Mucosa of descending colon (tissue), 3 donors: ENCODE data around the gene IP6K3. TPM values are rescaled to one million over a fixed set of nuclear protein-coding genes. Genes with fewer than 3 reads are reported as not detected.
A peak's percentile ranks its signal among the peaks of the same experiment; 100 is the strongest.

ENCODE experiments used
- ATAC-seq: fragments of 200-7000 bp; cut with Tn5 transposase; one replicate; pipeline ENCODE4 v1.9.1; 2020; ENCODE audit warnings: mild to moderate bottlenecking, moderate library complexity
- DNase-seq, 3 donors: peaks; one replicate each; pipeline ENCODE4 v3.0.0-alpha.2; 2020
- H3K36me3 ChIP-seq: fragments of 200-600 bp; one replicate; pipeline ENCODE4 v1.8.0; 2021; ENCODE audit warnings: low read depth, mild to moderate bottlenecking
- H3K4me1 ChIP-seq: fragments of 200-600 bp; one replicate; pipeline ENCODE4 v1.8.0; 2021; ENCODE audit warnings: low read depth, mild to moderate bottlenecking
- H3K4me3 ChIP-seq: fragments of 200-600 bp; one replicate; pipeline ENCODE4 v1.8.0; 2021; ENCODE audit warnings: mild to moderate bottlenecking
- H3K9me3 ChIP-seq: fragments of 200-600 bp; one replicate; pipeline ENCODE4 v1.8.0; 2021; ENCODE audit warnings: mild to moderate bottlenecking
- intact Hi-C, 2 donors: fragments of 100-400 bp; cut with DNase I in 1 of 2; cut with micrococcal nuclease in 1 of 2; formaldehyde crosslinking; loops; one replicate each; pipeline versions ENCODE4 v1.11.0 to v1.11.1; 2022; cut with DNase I, micrococcal nuclease
- total RNA-seq, 3 donors: library from RNA; stranded (reverse); fragmentation: NEBNext Ultra II Directional in 2 of 3; extraction: Animal tissue kit (Norgen Biotek cat#: 25700) in 2 of 3; gene quantifications; one replicate each; pipeline versions ENCODE4 v1.2.1 to v1.2.4, GENCODE V29; 2021 to 2023
- TF ChIP-seq, protein P1 (sequence below): fragments of 200-600 bp; IDR thresholded peaks from one replicate; pipeline ENCODE4 v1.8.0; 2022; ENCODE audit warnings: antibody characterized with exemption, mild to moderate bottlenecking
- donor health status: DM: no; HTN: no; CAD: no; lungs with moderate emphysema.
- donor health status: DM: no; HTN: no; CAD: no.
- donor health status: DM: no; HTN: yes; CAD: no.

Gene IP6K3
- total RNA-seq, 3 donors from 2014 or later, result 0.67 to 6.8 (median 0.96) TPM

DNA sequence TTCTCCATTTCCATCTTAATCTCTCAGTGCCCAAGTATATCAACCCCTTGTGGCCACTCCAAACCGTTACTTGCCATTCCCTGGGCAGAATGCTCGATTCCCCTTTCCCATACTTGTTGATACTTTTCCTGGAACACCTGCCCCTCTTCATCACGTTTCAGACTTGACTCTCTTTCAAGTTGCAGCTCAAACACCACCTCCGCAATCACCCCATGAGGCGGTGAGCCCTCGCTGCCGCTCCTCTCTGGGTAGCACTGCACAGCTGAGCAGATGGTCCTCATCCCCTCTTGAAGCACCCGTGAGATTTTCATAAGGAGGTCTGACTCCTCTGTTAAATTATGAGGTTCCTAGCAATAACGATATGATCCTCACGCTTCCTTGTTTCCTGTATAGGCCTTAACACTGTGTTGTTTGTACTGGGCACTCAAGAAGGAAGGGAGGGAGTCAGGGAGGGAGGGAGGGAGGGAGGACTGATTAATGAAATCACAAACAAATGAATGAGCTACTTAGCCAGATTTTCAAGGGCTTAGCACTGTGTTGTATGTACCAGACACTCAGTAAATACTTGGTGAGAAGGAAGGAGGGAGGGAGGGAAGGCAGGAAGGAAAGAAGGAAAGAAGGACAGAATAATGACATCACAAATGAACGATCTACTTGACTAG lies 27.2 kb downstream of the IP6K3 start:
- no peaks in the 10 kb centered on the region for H3K36me3 ChIP-seq
- intact Hi-C loops, result loop anchor here in 1 of 2 donors (10.0 kb wide), 1 partner anchor 45 kb away; no protein-coding TSS in a partner anchor
- H3K4me3 ChIP-seq, result no peak overlapping the region
- no peaks in the 10 kb centered on the region for H3K4me1 ChIP-seq
- no peak for DNase-seq
- peak; percentile 21 for ATAC-seq
- H3K9me3 ChIP-seq, result no peaks in the 10 kb centered on the region
- TF ChIP-seq, protein P1, sequence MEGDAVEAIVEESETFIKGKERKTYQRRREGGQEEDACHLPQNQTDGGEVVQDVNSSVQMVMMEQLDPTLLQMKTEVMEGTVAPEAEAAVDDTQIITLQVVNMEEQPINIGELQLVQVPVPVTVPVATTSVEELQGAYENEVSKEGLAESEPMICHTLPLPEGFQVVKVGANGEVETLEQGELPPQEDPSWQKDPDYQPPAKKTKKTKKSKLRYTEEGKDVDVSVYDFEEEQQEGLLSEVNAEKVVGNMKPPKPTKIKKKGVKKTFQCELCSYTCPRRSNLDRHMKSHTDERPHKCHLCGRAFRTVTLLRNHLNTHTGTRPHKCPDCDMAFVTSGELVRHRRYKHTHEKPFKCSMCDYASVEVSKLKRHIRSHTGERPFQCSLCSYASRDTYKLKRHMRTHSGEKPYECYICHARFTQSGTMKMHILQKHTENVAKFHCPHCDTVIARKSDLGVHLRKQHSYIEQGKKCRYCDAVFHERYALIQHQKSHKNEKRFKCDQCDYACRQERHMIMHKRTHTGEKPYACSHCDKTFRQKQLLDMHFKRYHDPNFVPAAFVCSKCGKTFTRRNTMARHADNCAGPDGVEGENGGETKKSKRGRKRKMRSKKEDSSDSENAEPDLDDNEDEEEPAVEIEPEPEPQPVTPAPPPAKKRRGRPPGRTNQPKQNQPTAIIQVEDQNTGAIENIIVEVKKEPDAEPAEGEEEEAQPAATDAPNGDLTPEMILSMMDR, result no peak

DNA sequence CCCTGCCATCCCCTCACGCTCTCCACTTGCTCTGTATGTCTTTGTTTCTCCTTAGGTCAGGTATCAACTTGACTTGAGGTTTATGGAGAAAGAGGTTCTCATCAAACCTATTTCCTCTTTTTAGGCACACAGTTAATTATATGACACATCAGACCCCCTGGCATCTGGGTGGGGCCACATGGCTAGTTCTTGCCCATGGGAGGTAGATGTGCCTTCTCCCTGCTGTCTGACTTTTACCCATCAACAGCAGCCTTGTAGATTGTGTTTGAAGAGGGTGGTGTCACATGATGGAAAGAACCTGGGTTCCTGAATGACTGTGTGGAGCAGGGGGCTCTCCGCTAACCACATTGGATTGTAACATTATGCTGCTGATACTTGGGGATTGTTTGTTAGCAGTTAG lies 28.0 kb downstream of the IP6K3 start:
- Histone ChIP-seq H3K4me3 (no peak overlapping the region), H3K4me1 (no peaks in the 10 kb centered on the region), H3K36me3 (no peaks in the 10 kb centered on the region), H3K9me3 (no peaks in the 10 kb centered on the region)
- TF ChIP-seq, protein P1, result no peak
- ATAC-seq, result no peak
- no peak for DNase-seq
- intact Hi-C loops, result loop anchor here in 1 of 2 donors (10.0 kb wide), 1 partner anchor 46 kb away; no protein-coding TSS in a partner anchor

DNA sequence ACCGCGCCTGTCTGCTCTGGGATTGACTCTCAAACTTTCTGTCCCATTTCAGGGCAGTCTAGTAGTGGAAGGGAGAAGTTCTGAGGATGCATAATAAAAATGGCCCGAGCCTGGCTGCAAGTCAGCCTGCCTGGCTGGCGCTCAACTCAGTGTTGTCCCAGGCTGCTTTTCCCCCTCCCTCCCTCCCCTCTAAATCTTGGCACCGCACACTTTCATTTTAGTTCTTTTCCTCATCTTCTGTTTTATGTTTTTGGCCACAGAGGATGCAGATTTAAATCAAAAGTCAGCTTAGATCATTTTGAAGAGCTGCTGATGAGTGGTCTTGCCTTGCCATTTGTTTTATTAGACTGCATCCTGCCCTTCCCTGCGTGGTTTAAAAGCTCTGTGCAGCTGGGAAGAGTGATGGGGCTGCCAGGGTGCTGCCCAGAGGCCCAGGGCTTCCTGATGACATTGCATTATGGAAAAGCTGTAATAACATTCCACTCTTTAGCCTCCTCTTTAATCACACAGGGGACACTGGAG lies 28.7 kb downstream of the IP6K3 start:
- Histone ChIP-seq H3K36me3 (no peaks in the 10 kb centered on the region), H3K4me1 (no peaks in the 10 kb centered on the region), H3K4me3 (no peak overlapping the region), H3K9me3 (no peaks in the 10 kb centered on the region)
- DNase-seq (no peak), ATAC-seq (no peak)
- intact Hi-C loops, result loop anchor here in 1 of 2 donors (10.0 kb wide), 1 partner anchor 47 kb away; no protein-coding TSS in a partner anchor
- TF ChIP-seq, protein P1, result no peak

DNA sequence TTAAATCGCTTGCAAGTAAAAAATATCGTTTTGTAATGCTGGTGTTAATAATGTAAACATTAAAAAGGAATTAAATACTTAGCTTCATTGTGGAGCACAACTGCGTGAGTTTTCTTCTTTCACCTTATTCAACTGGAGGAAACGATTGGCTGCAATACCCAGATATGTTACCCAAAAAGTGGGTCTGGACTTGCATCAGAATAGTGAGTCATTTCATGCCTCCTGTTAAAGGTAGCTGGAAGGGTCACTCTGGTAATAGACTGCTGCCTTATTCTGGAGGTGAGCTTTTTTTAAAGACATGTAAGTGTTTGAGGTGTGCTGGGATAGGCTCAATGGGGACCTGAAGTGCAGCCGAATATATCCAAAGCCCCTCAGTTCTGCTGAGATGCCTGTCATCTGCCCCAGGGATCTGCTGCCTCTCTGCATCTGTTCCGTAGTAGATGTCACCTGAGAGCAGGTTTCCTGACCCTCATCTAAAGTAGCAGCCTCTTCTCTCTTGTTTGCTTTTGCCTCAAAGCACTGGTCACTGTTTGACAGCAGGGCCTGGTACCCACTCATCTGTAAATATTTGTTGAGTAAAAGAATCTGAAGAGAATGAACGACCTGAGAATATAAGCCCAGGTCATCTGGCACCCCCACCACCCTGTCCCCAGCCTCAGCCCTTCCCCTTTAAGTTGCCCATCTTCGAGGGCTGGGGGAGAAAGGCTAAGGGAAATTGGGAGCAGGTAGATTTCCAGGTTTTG lies 29.6 kb downstream of the IP6K3 start:
- Histone ChIP-seq H3K4me1 (no peaks in the 10 kb centered on the region), H3K36me3 (no peaks in the 10 kb centered on the region), H3K4me3 (no peak overlapping the region), H3K9me3 (no peaks in the 10 kb centered on the region)
- intact Hi-C loops, result loop anchor here in 1 of 2 donors (10.0 kb wide), 1 partner anchor 48 kb away; no protein-coding TSS in a partner anchor
- ATAC-seq, result no peak
- TF ChIP-seq, protein P1, result no peak
- DNase-seq, result no peak

DNA sequence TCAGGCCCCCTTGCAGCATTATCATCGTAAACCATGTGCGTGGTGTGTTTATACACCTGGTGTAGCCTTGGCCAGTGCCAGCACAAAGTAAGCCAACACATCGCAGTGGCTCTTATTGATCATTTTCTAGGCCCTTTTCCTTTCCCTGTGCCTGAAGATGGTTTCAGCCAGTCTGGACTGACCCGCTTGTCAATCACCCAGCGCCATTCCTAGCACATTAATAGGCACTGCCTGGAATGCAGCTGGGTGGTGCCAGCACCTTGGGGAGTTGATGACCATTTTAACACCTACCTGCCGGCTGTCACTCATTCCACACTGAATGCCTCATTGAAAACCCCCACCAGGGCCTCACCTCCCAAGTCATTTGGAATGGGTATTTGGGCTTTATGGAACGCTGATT lies 30.3 kb downstream of the IP6K3 start:
- Histone ChIP-seq H3K36me3 (no peaks in the 10 kb centered on the region), H3K4me1 (no peaks in the 10 kb centered on the region), H3K4me3 (no peak overlapping the region), H3K9me3 (no peaks in the 10 kb centered on the region)
- intact Hi-C loops, result loop anchor here in 1 of 2 donors (10.0 kb wide), 1 partner anchor 48 kb away; no protein-coding TSS in a partner anchor
- TF ChIP-seq, protein P1, result no peak
- ATAC-seq (peak; percentile 15), DNase-seq (no peak)
